GM18508 (cell line): ENCODE data around the gene PASK.
"Not testable (repeated sequence)": the region's sequence is repeated elsewhere in the genome, so short reads cannot be mapped to it uniquely, and the experiment has no call there.

ENCODE experiments used
- ATAC-seq: cut with Tn5 transposase; IDR thresholded peaks from one replicate; pipeline ENCODE4 v1.9.1; 2021; ENCODE audit warnings: moderate number of reproducible peaks; ENCODE audit not compliant: insufficient read depth, unreplicated experiment

Gene PASK

GRCh38 chr2:241148891-241149674 is at the start of gene PASK:
TSS of gene PASK (minus strand) at chr2:241149472. CDS start at chr2:241143032, 6,440 bp downstream.
- peak; percentile 55 for ATAC-seq

GRCh38 chr2:241198381-241199279 is 49.4 kb upstream of the PASK start:
- ATAC-seq = no peak

DNA sequence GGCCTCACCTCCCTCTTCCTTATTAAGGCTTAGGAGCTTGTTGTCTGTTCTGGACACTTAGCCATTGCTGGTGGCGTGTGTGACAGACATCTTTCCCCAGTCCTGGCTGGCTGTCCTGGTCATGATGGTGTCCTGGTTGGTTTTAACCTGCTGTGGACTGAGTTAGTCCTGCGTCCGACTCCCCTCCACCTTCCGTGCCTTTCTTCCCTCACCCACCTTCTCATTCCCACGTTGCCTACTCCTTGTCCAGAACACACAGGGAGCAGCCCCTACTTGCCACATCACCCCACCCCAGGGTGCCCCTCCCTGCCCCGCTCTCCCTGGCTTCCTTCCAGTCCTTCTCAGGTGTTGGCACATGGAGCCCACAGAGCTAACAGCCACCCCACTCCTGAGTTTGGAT is 48.7 kb upstream of the PASK start:
- ATAC-seq = no peak

- not testable (repeated sequence) for ATAC-seq
These were observed 48.0 kb upstream of the PASK start for GRCh38 chr2:241197246-241197645.

- no peak for ATAC-seq
These were observed 46.3 kb upstream of the PASK start for GRCh38 chr2:241195506-241196130.

DNA sequence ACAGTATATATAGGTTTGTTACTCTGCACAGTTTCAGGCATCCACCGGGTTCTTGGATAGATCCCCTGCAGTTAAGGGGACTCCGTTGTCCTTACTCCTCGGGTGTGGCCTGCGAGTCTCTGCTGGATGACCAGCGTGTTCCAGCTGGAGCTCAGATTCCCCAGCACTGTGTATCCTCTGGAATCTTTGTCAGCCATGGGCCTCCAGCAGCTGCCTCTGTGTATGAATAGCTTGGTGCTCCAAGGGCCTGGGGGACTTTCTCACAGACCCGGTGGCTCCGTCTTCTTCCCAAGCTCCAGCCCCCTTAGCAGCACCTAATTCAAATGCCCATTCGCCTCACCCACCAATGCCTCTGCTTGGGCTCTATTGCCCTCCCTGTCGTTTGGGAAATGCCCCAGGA is 45.5 kb upstream of the PASK start:
- ATAC-seq = no peak

- ATAC-seq = no peak
These were observed 44.0 kb upstream of the PASK start for GRCh38 chr2:241193271-241193670.

GRCh38 chr2:241191081-241191480 is 41.8 kb upstream of the PASK start:
- no peak for ATAC-seq

- no peak for ATAC-seq
These were observed 41.2 kb upstream of the PASK start for GRCh38 chr2:241190291-241190981.

- no peak for ATAC-seq
These were observed 40.6 kb upstream of the PASK start for GRCh38 chr2:241189856-241190201.

DNA sequence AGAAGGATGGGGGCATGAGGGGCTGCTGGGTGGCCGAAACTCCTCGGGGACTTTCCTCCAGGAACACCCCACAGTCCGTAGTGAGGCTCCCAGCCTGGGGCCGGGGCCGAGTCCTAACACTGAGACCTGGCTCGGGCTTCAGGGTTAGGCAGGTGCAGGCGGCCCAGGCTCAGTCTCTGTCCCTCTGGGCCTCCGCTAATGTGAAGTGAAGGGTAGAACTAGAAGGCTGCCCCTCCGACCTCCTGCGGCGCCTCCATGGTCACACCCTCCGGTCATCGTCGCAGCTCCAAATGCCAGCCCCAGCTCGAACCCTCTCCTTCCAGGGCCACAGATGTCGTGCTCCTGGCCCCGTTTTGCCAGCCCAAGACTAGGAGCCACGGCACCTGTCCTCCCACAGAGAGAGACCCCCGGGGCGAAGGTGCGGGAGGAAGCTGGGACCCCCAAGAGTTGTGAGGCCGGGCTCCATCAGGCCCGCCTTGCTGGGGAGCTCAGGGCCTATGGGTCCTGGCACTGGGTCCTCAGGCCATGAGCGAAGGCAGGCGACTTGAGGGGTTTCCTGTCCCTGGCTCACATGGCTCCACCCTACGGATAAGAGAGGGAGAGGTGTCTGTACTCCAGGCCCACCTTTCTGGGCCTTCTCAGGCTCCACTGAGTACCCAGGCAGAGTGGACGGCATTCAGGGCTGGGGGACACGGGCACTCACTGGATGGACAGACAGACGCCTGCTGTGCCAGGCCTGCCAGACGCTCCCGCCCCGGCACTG is 40.0 kb upstream of the PASK start:
- no peak for ATAC-seq

- no peak for ATAC-seq
These were observed 39.3 kb upstream of the PASK start, which contains the start of gene ANO7 for GRCh38 chr2:241188361-241189092. TSS of gene ANO7 (plus strand) at chr2:241188677. CDS start at chr2:241190064, 1,387 bp downstream.

- no peak for ATAC-seq
These were observed 38.6 kb upstream of the PASK start for GRCh38 chr2:241187918-241188234.

DNA sequence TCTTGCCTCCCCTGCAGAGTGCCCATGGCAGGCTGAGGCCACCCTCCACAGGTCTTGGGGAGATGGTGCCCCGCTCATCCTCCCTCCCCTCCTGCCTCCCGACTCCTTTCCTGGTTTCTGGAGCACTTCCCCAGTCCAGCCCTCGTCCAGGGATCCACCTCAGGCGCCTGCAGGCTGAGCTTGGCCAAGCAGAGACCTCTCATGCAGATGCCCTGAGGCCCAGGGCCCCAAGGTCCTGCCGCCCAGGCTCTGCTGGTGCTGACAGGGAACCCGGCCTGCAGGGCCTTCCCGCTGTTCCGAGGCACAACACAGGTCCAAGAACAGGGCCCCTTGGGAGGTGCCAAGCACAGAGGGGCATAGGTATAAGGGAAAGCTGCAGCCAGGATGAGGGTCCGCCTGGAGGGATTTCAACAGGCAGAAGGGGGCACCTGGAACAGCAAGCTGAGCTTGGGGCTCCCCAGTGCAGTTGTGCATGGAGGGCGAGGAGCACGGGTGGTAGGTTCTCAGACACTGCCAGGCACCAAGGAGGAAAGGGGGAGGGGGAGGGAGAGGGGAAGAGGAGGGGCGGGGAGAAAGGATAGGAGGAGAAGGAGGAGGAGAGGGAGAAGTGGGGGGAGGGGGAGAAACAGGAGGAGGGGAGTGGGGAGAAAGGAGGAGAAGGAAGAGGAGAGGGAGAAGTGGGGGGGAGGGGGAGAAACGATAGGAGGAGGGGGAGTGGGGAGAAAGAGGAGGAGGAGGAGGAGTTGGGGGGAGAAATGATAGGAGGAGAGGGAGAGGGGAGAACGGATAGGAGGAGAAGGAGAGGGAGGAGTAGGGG is 38.0 kb upstream of the PASK start:
- ATAC-seq = no peak

DNA sequence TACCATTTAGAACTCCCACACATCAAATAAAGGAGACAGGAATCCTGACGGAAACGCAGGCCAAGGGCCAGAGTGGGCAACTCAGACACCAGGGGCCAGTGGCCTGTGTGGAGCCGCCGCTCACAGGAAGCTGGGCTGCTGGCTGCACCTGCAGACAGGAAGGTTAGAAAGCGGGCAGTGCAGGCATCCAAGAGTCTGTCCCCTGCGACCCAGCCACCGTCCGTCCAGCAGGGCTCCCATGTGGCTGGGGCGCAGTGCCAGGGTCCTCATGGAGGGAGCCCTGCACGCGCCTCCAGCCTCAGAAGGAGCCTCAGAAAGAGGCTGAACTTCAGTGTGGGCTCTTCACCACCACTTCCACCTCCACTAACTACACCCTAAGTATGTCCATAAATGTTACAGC is 36.7 kb upstream of the PASK start:
- ATAC-seq = no peak

DNA sequence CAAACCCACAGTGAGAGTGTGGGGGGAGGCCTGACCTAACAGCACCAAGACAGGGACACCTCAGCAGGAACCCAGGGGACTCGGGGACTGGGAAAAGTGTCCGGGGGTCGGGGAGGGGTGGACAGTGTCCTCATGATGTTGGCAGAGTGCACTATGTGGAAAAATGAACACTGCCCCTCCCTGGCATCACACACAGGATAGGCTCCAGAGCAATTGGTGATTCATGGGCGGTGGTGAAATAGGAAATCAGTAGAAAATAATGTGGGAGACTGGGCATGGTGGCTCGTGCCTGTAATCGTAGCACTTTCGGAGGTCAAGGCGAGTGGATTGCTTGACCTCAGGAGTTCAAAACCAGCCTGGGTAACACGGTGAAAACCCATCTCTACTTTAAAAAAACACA is 35.6 kb upstream of the PASK start:
- ATAC-seq = no peak

GRCh38 chr2:241183221-241183620 is 33.9 kb upstream of the PASK start:
- no peak for ATAC-seq

DNA sequence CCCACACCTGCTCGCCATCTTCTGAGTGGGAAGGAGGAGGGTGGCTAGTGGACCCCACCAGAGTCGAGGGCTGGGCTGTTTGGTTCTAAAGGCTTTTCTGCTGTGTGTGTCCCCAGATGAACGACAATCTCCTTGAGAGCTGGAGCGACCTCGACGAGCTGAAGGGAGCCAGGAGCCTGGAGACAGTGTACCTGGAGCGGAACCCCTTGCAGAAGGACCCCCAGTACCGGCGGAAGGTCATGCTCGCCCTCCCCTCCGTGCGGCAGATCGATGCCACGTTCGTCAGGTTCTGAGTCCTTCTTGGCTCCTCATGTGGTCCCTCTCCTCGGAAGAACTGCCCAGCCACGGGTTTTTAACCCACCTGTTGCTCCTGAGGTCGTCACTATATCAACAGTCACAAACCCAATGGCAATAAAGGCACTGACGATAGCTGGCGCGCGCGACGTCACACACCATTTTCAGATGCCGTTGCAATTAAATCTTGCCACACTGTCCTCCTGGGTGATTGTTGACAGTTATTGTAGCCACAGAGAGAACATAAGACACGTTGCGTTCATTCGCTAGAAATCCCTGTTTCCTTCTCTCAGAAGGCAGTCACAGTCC is 33.4 kb upstream of the PASK start:
- ATAC-seq = no peak
